Loucy (cell line): ENCODE data around the gene TIGD3.

Source experiments
- H2AFZ ChIP-seq: fragments of 200-600 bp; sonication (generic); 2 replicates; pipeline ENCODE4 v1.6.0; 2016; ENCODE audit warnings: antibody characterized with exemption, mild to moderate bottlenecking, low read length, moderate library complexity
- H3F3A ChIP-seq: fragments of 200-600 bp; 2 replicates; pipeline ENCODE4 v1.6.0; 2016; ENCODE audit warnings: antibody characterized with exemption, low read depth, mild to moderate bottlenecking
- H3K27me3 ChIP-seq: fragments of 200-600 bp; sonication (generic); 2 replicates; pipeline ENCODE4 v1.6.1; 2014; ENCODE audit warnings: low read length, mild to moderate bottlenecking; ENCODE audit not compliant: insufficient read depth, poor library complexity, severe bottlenecking
- H3K36me3 ChIP-seq: fragments of 200-600 bp; sonication (generic); 2 replicates; pipeline ENCODE4 v1.6.1; 2016; ENCODE audit warnings: low read length; ENCODE audit not compliant: insufficient read depth
- H3K4me1 ChIP-seq: fragments of 200-600 bp; sonication (generic); 2 replicates; pipeline ENCODE4 v1.5.1; 2014; ENCODE audit warnings: low read length, mild to moderate bottlenecking; ENCODE audit not compliant: insufficient read depth, poor library complexity, severe bottlenecking
- H3K4me2 ChIP-seq: fragments of 200-600 bp; sonication (generic); 2 replicates; pipeline ENCODE4 v1.6.0; 2014; ENCODE audit warnings: antibody characterized with exemption, low read length, low read depth, mild to moderate bottlenecking; ENCODE audit not compliant: poor library complexity, severe bottlenecking
- H3K4me3 ChIP-seq: fragments of 200-600 bp; sonication (generic); 2 replicates; pipeline ENCODE4 v1.5.1; 2014; ENCODE audit warnings: low read length, mild to moderate bottlenecking, mixed read lengths; ENCODE audit not compliant: poor library complexity, severe bottlenecking
- H3K79me2 ChIP-seq: fragments of 200-600 bp; sonication (generic); 2 replicates; pipeline ENCODE4 v1.6.1; 2014; ENCODE audit warnings: low read length; ENCODE audit not compliant: insufficient read depth
- H3K9ac ChIP-seq: fragments of 200-600 bp; sonication (generic); 2 replicates; pipeline ENCODE4 v1.6.0; 2014; ENCODE audit warnings: mild to moderate bottlenecking, low read depth, low read length, moderate library complexity; ENCODE audit not compliant: poor library complexity, severe bottlenecking
- H3K9me2 ChIP-seq: fragments of 200-600 bp; sonication (generic); replicated peaks from 2 replicates; pipeline ENCODE4 v1.6.1; 2016; ENCODE audit warnings: low read depth, low read length, mixed read lengths
- H3K9me3 ChIP-seq: fragments of 200-600 bp; sonication (generic); 2 replicates; pipeline ENCODE4 v1.6.1; 2014; ENCODE audit warnings: mild to moderate bottlenecking, antibody characterized with exemption, low read length, low read depth; ENCODE audit not compliant: insufficient read depth
- H4K20me1 ChIP-seq: fragments of 200-600 bp; sonication (generic); 2 replicates; pipeline ENCODE4 v1.6.0; 2014; ENCODE audit warnings: antibody characterized with exemption, low read length, mild to moderate bottlenecking; ENCODE audit not compliant: insufficient read depth, poor library complexity, severe bottlenecking
- CTCF ChIP-seq: fragments of 200-600 bp; sonication (generic); conservative IDR thresholded peaks from 2 replicates; pipeline ENCODE4 v1.5.1; 2014; ENCODE audit warnings: mild to moderate bottlenecking, antibody characterized with exemption, low read length
- EZH2phosphoT487 ChIP-seq: fragments of 200-600 bp; IDR thresholded peaks from 2 replicates; pipeline ENCODE4 v1.6.1; 2018; ENCODE audit warnings: antibody characterized with exemption, mild to moderate bottlenecking, moderate library complexity, borderline replicate concordance

Gene TIGD3

DNA sequence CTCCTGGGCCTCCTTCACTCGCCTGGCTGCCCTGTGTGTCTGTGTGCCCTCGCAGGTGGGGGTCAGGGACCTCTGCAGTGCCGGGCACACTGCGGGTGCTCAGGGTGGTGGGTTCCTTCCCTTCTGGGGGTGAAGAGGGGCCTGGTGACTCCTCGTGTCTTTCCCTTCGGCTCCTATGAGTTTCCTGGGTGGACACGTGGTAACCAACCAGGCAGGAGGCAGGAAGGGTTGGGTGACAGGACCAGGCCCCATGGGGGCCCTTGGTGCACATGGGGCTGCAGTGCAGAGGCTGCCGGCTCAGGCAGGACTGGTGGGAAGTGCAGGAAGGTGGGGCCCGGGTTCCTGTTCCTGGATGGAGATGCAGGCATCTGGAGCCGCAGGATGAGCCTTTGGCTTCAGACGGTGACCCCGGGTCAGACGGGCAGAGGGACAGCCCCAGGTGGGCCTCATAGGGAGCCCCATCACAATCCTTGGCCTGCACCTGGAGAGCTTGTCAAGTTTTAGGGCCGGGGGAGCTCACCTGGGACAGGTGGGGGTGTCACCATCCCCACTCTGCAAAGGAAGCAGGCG is 41.5 kb downstream of the TIGD3 start:
- Histone ChIP-seq H2AFZ (no peak overlapping the region), H3K27me3 (no peaks in the 10 kb centered on the region), H3K9me2 (no peaks in the 10 kb centered on the region), H3K9ac (no peak overlapping the region), H3K36me3 (peaks cover 41% of the 10 kb centered on the region; the same call in 1 of the 2 replicates), H4K20me1 (peaks cover 10% of the 10 kb centered on the region), H3K4me1 (peaks cover 3% of the 10 kb centered on the region), H3K4me3 (no peak overlapping the region), H3F3A (no peaks in the 10 kb centered on the region), H3K79me2 (peaks cover 26% of the 10 kb centered on the region), H3K4me2 (no peak overlapping the region), H3K9me3 (no peaks in the 10 kb centered on the region)
- no peak for TF ChIP-seq EZH2phosphoT487
- no peak for TF ChIP-seq CTCF

- Histone ChIP-seq H3F3A (no peaks in the 10 kb centered on the region), H2AFZ (no peak overlapping the region), H3K4me1 (peaks cover 2% of the 10 kb centered on the region), H3K4me2 (no peak overlapping the region), H3K9me2 (no peaks in the 10 kb centered on the region), H3K4me3 (no peak overlapping the region), H3K9ac (no peak overlapping the region), H3K9me3 (no peaks in the 10 kb centered on the region), H4K20me1 (peaks cover 10% of the 10 kb centered on the region), H3K36me3 (peaks cover 41% of the 10 kb centered on the region; the same call in 1 of the 2 replicates), H3K79me2 (peaks cover 18% of the 10 kb centered on the region), H3K27me3 (no peaks in the 10 kb centered on the region)
- no peak for TF ChIP-seq CTCF
- no peak for TF ChIP-seq EZH2phosphoT487
Observed at GRCh38 chr11:65396769-65397745, 42.5 kb downstream of the TIGD3 start.

DNA sequence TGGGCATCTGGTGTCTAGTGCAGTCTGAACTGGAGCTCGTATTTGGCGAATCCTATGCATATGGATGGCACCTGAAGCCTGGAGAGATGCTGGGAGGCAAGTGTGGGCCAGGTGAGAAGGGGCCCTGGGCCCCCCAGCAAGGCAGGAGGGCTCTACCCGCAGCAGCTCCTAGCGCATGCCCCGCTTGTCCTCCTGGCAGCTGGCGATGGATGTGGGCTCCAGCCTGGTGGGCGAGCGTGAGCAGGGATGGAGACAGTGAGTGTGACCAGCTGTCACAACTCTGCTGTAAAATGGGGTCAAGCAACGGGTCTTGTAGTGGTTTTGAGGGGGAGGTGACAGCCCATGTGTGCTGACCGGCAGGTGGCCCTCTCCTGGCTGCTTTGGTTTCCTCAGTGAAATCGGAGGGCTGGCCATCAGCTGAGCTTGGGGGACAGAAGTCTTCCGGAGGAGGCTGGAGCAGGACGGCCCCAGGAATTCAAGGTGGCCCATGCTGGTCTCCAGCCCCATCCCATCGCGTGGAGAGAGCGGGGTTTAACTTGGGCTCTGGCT is 43.9 kb downstream of the TIGD3 start:
- H2AFZ ChIP-seq: no peak overlapping the region
- H3K9ac ChIP-seq: no peak overlapping the region
- H3K4me3 ChIP-seq: no peak overlapping the region
- TF ChIP-seq CTCF: no peak
- TF ChIP-seq EZH2phosphoT487: no peak
- no peaks in the 10 kb centered on the region for H3K9me2 ChIP-seq
- H3K36me3 ChIP-seq: peaks cover 41% of the 10 kb centered on the region; the same call in 1 of the 2 replicates
- peaks cover 6% of the 10 kb centered on the region for H4K20me1 ChIP-seq
- no peaks in the 10 kb centered on the region for H3F3A ChIP-seq
- no peaks in the 10 kb centered on the region for H3K27me3 ChIP-seq
- H3K9me3 ChIP-seq: no peaks in the 10 kb centered on the region
- no peak overlapping the region for H3K4me2 ChIP-seq
- no peaks in the 10 kb centered on the region for H3K4me1 ChIP-seq
- peaks cover 4% of the 10 kb centered on the region; the same call in 1 of the 2 replicates for H3K79me2 ChIP-seq
